ENCODE measurements around the gene CXCL8. TPM values are rescaled to one million over a fixed set of nuclear protein-coding genes. Genes with fewer than 3 reads are reported as not detected.

The CXCL8 gene
- total RNA-seq, 1 experiment from 2014 or later, result 0.82 TPM

GRCh38 chr4:73693811-73694210 is 46.6 kb upstream of the CXCL8 start:
- DNase-seq (ENCODE audit: low read depth, low spot score) (no peak), ATAC-seq (no peak)
- in situ Hi-C loops (cut with HindIII; ENCODE audit: low pct_unique_long_range_greater_than_20kb, low sequenced_read_pairs), result no loop called here
- POLR2A ChIA-PET, result no interaction called here
- intact Hi-C loops (cut with micrococcal nuclease; ENCODE audit: unreplicated experiment), result no loop called here
- BruUV-seq (replicated peaks), result no TSS peak
- no peaks in the 10 kb centered on the region for H3K36me3 ChIP-seq (ENCODE audit: control insufficient read depth, insufficient read depth, low read length)
- H3K9me3 ChIP-seq (ENCODE audit: control insufficient read depth, insufficient read depth, low read depth, low read length), result no peaks in the 10 kb centered on the region
- peak overlapping the region; percentile 42; the same call in 1 of the 2 replicates for H3K27ac ChIP-seq (ENCODE audit: low read length)
- H3K4me1 ChIP-seq (ENCODE audit: control insufficient read depth, insufficient read depth, low read length), result peaks cover 10% of the 10 kb centered on the region
- H3K4me3 ChIP-seq (ENCODE audit: low read depth in 2 of 2, low read length in 2 of 2), result no peak overlapping the region
- no peaks in the 10 kb centered on the region for H3K27me3 ChIP-seq (ENCODE audit: control insufficient read depth, insufficient read depth, low read length)
- TF ChIP-seq CTCF (IDR thresholded peaks at IDR 0.05) (no peak), TCF7L2 (IDR thresholded peaks at IDR 0.05; ENCODE audit: low read depth, low read length) (no peak), POLR2AphosphoS5 (IDR thresholded peaks at IDR 0.05; ENCODE audit: low read depth, low read length) (no peak), SIN3A (IDR thresholded peaks at IDR 0.05; ENCODE audit: borderline replicate concordance, insufficient read depth, low read depth, low read length) (no peak), REST (IDR thresholded peaks at IDR 0.05; ENCODE audit: insufficient read depth in 1 of 2, low read depth in 2 of 2, low read length in 1 of 2) (no peak)
- CTCF ChIA-PET, result no interaction called here

- Histone ChIP-seq H3K9me3 (ENCODE audit: control insufficient read depth, insufficient read depth, low read depth, low read length) (no peaks in the 10 kb centered on the region), H3K27ac (ENCODE audit: low read length) (peak overlapping the region; percentile 71), H3K4me3 (ENCODE audit: low read depth in 2 of 2, low read length in 2 of 2) (no peak overlapping the region), H3K4me1 (ENCODE audit: control insufficient read depth, insufficient read depth, low read length) (no peaks in the 10 kb centered on the region; the same call in none of the 2 replicates), H3K36me3 (ENCODE audit: control insufficient read depth, insufficient read depth, low read length) (no peaks in the 10 kb centered on the region), H3K27me3 (ENCODE audit: control insufficient read depth, insufficient read depth, low read length) (no peaks in the 10 kb centered on the region)
- no TSS peak for BruUV-seq (replicated peaks)
- intact Hi-C loops (cut with micrococcal nuclease; ENCODE audit: unreplicated experiment), result no loop called here
- ChIA-PET POLR2A (no interaction called here), CTCF (no interaction called here)
- TF ChIP-seq TCF7L2 (IDR thresholded peaks at IDR 0.05; ENCODE audit: low read depth, low read length) (no peak), CTCF (IDR thresholded peaks at IDR 0.05) (no peak), POLR2AphosphoS5 (IDR thresholded peaks at IDR 0.05; ENCODE audit: low read depth, low read length) (no peak), SIN3A (IDR thresholded peaks at IDR 0.05; ENCODE audit: borderline replicate concordance, insufficient read depth, low read depth, low read length) (no peak), REST (IDR thresholded peaks at IDR 0.05; ENCODE audit: insufficient read depth in 1 of 2, low read depth in 2 of 2, low read length in 1 of 2) (no peak)
- DNase-seq (ENCODE audit: low read depth, low spot score), result no peak
- peak; percentile 77 for ATAC-seq
- in situ Hi-C loops (cut with HindIII; ENCODE audit: low pct_unique_long_range_greater_than_20kb, low sequenced_read_pairs), result no loop called here
Observed at GRCh38 chr4:73698217-73698616, 42.2 kb upstream of the CXCL8 start.

All from Panc1 (cell line).